HTR-8/SVneo (cell line): ENCODE data around the gene FARSB.
"Not testable (repeated sequence)": the region's sequence is repeated elsewhere in the genome, so short reads cannot be mapped to it uniquely, and the experiment has no call there.

Experiments
- DNase-seq: peaks from one replicate; pipeline ENCODE4 v3.0.0; 2011; ENCODE audit warnings: low spot score, mixed read lengths; ENCODE audit not compliant: insufficient read length
- FAIRE-seq: peaks from 2 replicates; lab custom pipeline; 2011; peaks lifted over from hg19 to GRCh38; lab: Jason Lieb, UNC

The FARSB gene

GRCh38 chr2:222655787-222656525 is at the start of gene FARSB:
Gene FARSB (minus strand): TSS chr2:222656092. CDS start chr2:222656073, 19 bp downstream.
- DNase-seq = peak; percentile 94
- FAIRE-seq = peak; percentile 63

GRCh38 chr2:222703886-222704285 is 48.0 kb upstream of the FARSB start:
- DNase-seq (no peak), FAIRE-seq (no peak)

- FAIRE-seq (no peak), DNase-seq (no peak)
These were observed 47.2 kb upstream of the FARSB start for GRCh38 chr2:222703091-222703490.

GRCh38 chr2:222701721-222702131 is 45.8 kb upstream of the FARSB start:
- DNase-seq (no peak), FAIRE-seq (no peak)

- DNase-seq (no peak), FAIRE-seq (no peak)
These were observed 45.3 kb upstream of the FARSB start for GRCh38 chr2:222701233-222701632.

GRCh38 chr2:222698276-222698675 is 42.4 kb upstream of the FARSB start:
- DNase-seq = no peak
- FAIRE-seq = no peak

- no peak for DNase-seq
- no peak for FAIRE-seq
These were observed 37.9 kb upstream of the FARSB start for GRCh38 chr2:222693837-222694236.

- DNase-seq, FAIRE-seq: not testable (repeated sequence)
These were observed 37.5 kb upstream of the FARSB start for GRCh38 chr2:222693413-222693812.

- FAIRE-seq (no peak), DNase-seq (peak; percentile 85)
These were observed 34.8 kb upstream of the FARSB start for GRCh38 chr2:222690564-222691200.

- no peak for FAIRE-seq
- DNase-seq = no peak
These were observed 33.4 kb upstream of the FARSB start for GRCh38 chr2:222689322-222689721.

- no peak for DNase-seq
- FAIRE-seq = no peak
These were observed 33.0 kb upstream of the FARSB start for GRCh38 chr2:222688917-222689316.

- DNase-seq = no peak
- FAIRE-seq = no peak
These were observed 30.3 kb upstream of the FARSB start for GRCh38 chr2:222686086-222686750.

- FAIRE-seq = no peak
- no peak for DNase-seq
These were observed 27.9 kb upstream of the FARSB start for GRCh38 chr2:222683805-222684204.

- DNase-seq (no peak), FAIRE-seq (no peak)
These were observed 22.1 kb upstream of the FARSB start for GRCh38 chr2:222677981-222678380.

GRCh38 chr2:222673883-222674282 is 18.0 kb upstream of the FARSB start:
- DNase-seq = no peak
- no peak for FAIRE-seq

GRCh38 chr2:222673273-222673672 is 17.4 kb upstream of the FARSB start:
- FAIRE-seq (no peak), DNase-seq (no peak)

GRCh38 chr2:222672068-222672401 is 16.1 kb upstream of the FARSB start:
- DNase-seq (no peak), FAIRE-seq (no peak)

- FAIRE-seq (no peak), DNase-seq (no peak)
These were observed 15.6 kb upstream of the FARSB start, which contains the start of gene MOGAT1 for GRCh38 chr2:222671259-222672067. Gene MOGAT1 (plus strand): TSS chr2:222671658. CDS start chr2:222671786, 128 bp downstream.

GRCh38 chr2:222670191-222671038 is 14.5 kb upstream of the FARSB start:
- DNase-seq (no peak), FAIRE-seq (no peak)

- no peak for FAIRE-seq
- DNase-seq = no peak
These were observed 13.5 kb upstream of the FARSB start for GRCh38 chr2:222669353-222669752.
